ENCODE data around the gene DOCK8.

The DOCK8 gene

DNA sequence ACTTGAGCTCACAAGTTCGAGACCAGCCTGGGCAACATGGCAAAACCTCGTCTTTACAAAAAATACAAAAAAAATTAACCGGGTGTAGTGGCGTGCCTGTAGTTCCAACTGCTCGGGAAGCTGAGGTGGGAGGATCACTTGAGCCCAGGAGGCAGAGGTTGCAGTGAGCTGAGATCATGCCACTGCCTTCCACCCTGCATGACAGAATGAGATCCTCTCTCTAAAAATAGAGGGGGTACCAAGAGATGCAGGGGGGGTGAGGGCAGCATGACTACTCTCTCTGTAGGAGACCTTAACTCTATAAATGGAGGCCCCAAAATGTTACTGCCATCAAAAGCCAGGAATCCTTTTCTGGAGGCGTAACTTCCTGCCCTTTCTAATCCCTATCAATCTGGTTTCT is 243.9 kb downstream of the DOCK8 start:
- H3K9me3 ChIP-seq (replicated peaks; ENCODE audit: insufficient read depth, low read length): no peaks in the 10 kb centered on the region
- H3K27me3 ChIP-seq (replicated peaks; ENCODE audit: insufficient read depth, low read length): no peaks in the 10 kb centered on the region
- H3F3A ChIP-seq (ENCODE audit: insufficient read depth, low read length): no peaks in the 10 kb centered on the region
- no peaks in the 10 kb centered on the region for H3K4me1 ChIP-seq (ENCODE audit: low read length)
- no peak overlapping the region for H2AFZ ChIP-seq (ENCODE audit: low read length)
- H3K4me2 ChIP-seq (ENCODE audit: low read depth, low read length): no peak overlapping the region
- H3K79me2 ChIP-seq (ENCODE audit: low read length): no peaks in the 10 kb centered on the region
- no peak overlapping the region for H3K4me3 ChIP-seq (ENCODE audit: low read length)
- no peak overlapping the region for H3K9ac ChIP-seq (ENCODE audit: low read length)
- H4K20me1 ChIP-seq (ENCODE audit: insufficient read depth, low read length): no peaks in the 10 kb centered on the region
- H3K9me2 ChIP-seq (replicated peaks; ENCODE audit: insufficient read depth, low read length): no peaks in the 10 kb centered on the region
- H3K27ac ChIP-seq (ENCODE audit: low read length): no peak overlapping the region
- DNase-seq: no peak
- 0 out of 2 replicates have a peak, but pooled peaks cover under 1% of the 10 kb centered on the region for H3K36me3 ChIP-seq (replicated peaks; ENCODE audit: insufficient read depth, low read length)
- TF ChIP-seq, protein P1, sequence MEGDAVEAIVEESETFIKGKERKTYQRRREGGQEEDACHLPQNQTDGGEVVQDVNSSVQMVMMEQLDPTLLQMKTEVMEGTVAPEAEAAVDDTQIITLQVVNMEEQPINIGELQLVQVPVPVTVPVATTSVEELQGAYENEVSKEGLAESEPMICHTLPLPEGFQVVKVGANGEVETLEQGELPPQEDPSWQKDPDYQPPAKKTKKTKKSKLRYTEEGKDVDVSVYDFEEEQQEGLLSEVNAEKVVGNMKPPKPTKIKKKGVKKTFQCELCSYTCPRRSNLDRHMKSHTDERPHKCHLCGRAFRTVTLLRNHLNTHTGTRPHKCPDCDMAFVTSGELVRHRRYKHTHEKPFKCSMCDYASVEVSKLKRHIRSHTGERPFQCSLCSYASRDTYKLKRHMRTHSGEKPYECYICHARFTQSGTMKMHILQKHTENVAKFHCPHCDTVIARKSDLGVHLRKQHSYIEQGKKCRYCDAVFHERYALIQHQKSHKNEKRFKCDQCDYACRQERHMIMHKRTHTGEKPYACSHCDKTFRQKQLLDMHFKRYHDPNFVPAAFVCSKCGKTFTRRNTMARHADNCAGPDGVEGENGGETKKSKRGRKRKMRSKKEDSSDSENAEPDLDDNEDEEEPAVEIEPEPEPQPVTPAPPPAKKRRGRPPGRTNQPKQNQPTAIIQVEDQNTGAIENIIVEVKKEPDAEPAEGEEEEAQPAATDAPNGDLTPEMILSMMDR (IDR thresholded peaks at IDR 0.05; ENCODE audit: low read length): no peak
- TF ChIP-seq EZH2phosphoT487 (IDR thresholded peaks at IDR 0.05; ENCODE audit: low read length) (no peak), EZH2 (optimal IDR thresholded peaks at IDR 0.05; ENCODE audit: low read depth, low read length) (no peak)

DNA sequence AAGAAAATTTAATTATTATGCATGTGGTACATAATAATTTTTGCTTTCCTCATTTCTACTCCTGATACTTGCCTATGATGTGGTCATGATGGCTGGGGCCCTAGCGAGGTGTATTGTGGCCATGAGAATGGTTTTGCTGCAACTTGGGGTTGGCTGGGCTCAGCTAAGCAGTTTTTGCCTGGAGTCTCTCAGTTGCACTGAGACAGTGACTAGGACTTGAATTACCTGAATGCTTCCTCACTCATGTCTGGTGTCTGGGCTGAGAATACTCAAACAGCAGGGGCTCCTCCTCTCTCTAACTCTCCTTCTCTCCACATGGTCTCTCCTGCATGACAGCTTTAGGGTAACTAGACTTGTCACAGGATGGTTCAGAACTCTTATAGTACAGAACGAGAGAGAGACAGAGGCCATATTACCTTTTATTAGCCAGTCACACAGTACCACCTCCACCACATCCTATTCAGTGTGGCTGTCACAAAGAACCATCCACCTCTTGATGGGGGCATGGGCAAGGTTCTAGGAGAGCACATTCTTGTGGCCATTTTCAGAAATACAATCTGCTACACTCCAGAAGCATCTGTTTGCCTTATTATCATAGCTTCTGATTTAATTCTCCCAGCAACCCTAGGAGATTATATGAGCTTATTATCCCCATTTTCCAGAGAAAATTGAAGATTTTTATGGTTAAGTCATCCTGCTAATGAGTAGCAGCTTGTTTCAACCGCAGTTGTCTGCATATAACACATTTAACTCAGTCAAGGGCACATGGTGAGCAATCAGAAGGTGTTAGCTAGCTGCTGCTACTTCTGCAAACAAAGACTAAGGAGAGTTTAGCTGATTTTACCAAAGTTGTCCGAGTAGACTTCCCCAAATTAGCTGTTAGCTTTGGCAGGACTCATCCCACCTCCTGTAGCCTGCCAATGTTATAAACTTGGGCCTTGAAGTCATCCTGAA is 245.1 kb downstream of the DOCK8 start:
- Histone ChIP-seq H2AFZ (ENCODE audit: low read length) (no peak overlapping the region), H3K79me2 (ENCODE audit: low read length) (no peaks in the 10 kb centered on the region), H3K4me1 (ENCODE audit: low read length) (no peaks in the 10 kb centered on the region), H3K4me2 (ENCODE audit: low read depth, low read length) (no peak overlapping the region), H3K27me3 (replicated peaks; ENCODE audit: insufficient read depth, low read length) (no peaks in the 10 kb centered on the region), H3K9me2 (replicated peaks; ENCODE audit: insufficient read depth, low read length) (no peaks in the 10 kb centered on the region), H3K9me3 (replicated peaks; ENCODE audit: insufficient read depth, low read length) (no peaks in the 10 kb centered on the region), H3K36me3 (replicated peaks; ENCODE audit: insufficient read depth, low read length) (0 out of 2 replicates have a peak, but pooled peaks cover 4% of the 10 kb centered on the region), H3K27ac (ENCODE audit: low read length) (no peak overlapping the region), H3K4me3 (ENCODE audit: low read length) (no peak overlapping the region), H4K20me1 (ENCODE audit: insufficient read depth, low read length) (no peaks in the 10 kb centered on the region), H3K9ac (ENCODE audit: low read length) (no peak overlapping the region), H3F3A (ENCODE audit: insufficient read depth, low read length) (no peaks in the 10 kb centered on the region)
- TF ChIP-seq, protein P1 (IDR thresholded peaks at IDR 0.05; ENCODE audit: low read length): no peak
- TF ChIP-seq EZH2 (optimal IDR thresholded peaks at IDR 0.05; ENCODE audit: low read depth, low read length): no peak
- no peak for DNase-seq

DNA sequence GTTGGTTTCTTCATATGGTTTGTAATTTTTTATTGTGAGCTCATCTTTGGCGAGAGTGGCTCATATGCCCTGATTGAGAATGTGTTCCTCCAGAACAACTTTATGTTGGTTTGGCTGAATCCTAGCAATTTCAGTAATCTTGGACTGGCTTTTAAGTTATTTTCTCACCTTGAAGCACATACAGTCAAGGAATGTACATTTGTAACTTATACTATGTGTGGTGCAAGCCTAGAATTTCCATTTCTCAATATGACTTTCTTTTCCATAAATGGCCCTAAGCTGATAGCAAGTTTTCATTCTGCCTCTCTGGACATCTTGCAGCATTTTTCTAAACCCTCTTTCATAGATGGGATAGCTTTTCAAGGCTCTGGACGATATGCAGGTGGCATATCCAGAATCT is 247.5 kb downstream of the DOCK8 start:
- no peak overlapping the region for H3K4me2 ChIP-seq (ENCODE audit: low read depth, low read length)
- no peaks in the 10 kb centered on the region for H3K9me2 ChIP-seq (replicated peaks; ENCODE audit: insufficient read depth, low read length)
- H3K27ac ChIP-seq (ENCODE audit: low read length): no peak overlapping the region
- no peak for TF ChIP-seq EZH2phosphoT487 (IDR thresholded peaks at IDR 0.05; ENCODE audit: low read length)
- TF ChIP-seq, protein P1 (IDR thresholded peaks at IDR 0.05; ENCODE audit: low read length): no peak
- DNase-seq: no peak
- no peaks in the 10 kb centered on the region for H4K20me1 ChIP-seq (ENCODE audit: insufficient read depth, low read length)
- no peaks in the 10 kb centered on the region for H3K4me1 ChIP-seq (ENCODE audit: low read length)
- H3K4me3 ChIP-seq (ENCODE audit: low read length): no peak overlapping the region
- no peaks in the 10 kb centered on the region for H3K9me3 ChIP-seq (replicated peaks; ENCODE audit: insufficient read depth, low read length)
- H3K9ac ChIP-seq (ENCODE audit: low read length): no peak overlapping the region
- H2AFZ ChIP-seq (ENCODE audit: low read length): no peak overlapping the region
- no peaks in the 10 kb centered on the region for H3F3A ChIP-seq (ENCODE audit: insufficient read depth, low read length)
- H3K27me3 ChIP-seq (replicated peaks; ENCODE audit: insufficient read depth, low read length): no peaks in the 10 kb centered on the region
- H3K36me3 ChIP-seq (replicated peaks; ENCODE audit: insufficient read depth, low read length): 0 out of 2 replicates have a peak, but pooled peaks cover 4% of the 10 kb centered on the region
- H3K79me2 ChIP-seq (ENCODE audit: low read length): no peaks in the 10 kb centered on the region
